GM06990 (cell line): ENCODE data around the gene PDE6B.

Experiments
- DNase-seq: peaks from one replicate; pipeline ENCODE4 v3.0.0-alpha.2; 2011; ENCODE audit not compliant: insufficient read length; ENCODE audit errors: extremely low read depth
- H3K27me3 ChIP-seq: replicated peaks from 2 replicates; pipeline ENCODE4 v1.6.0; 2011; ENCODE audit warnings: low read length; ENCODE audit not compliant: control insufficient read depth, insufficient read depth
- H3K36me3 ChIP-seq: 2 replicates; pipeline ENCODE4 v1.5.1; 2011; ENCODE audit warnings: low read length; ENCODE audit not compliant: control insufficient read depth, insufficient read depth
- H3K4me3 ChIP-seq: replicated peaks from 2 replicates; pipeline ENCODE4 v1.5.1; 2011; ENCODE audit warnings: low read depth, mild to moderate bottlenecking, control low read depth, low read length
- TF ChIP-seq, protein P1 (sequence below): IDR thresholded peaks from 2 replicates; pipeline ENCODE4 v1.5.1; 2011; ENCODE audit warnings: low read length, control low read depth, mild to moderate bottlenecking, inconsistent platforms; ENCODE audit not compliant: insufficient read depth, poor library complexity, severe bottlenecking

Gene PDE6B

GRCh38 chr4:660401-660800, 35.0 kb downstream of the PDE6B start:
- Histone ChIP-seq H3K36me3 (no peaks in the 10 kb centered on the region), H3K4me3 (no peak overlapping the region), H3K27me3 (no peaks in the 10 kb centered on the region)
- TF ChIP-seq, protein P1, sequence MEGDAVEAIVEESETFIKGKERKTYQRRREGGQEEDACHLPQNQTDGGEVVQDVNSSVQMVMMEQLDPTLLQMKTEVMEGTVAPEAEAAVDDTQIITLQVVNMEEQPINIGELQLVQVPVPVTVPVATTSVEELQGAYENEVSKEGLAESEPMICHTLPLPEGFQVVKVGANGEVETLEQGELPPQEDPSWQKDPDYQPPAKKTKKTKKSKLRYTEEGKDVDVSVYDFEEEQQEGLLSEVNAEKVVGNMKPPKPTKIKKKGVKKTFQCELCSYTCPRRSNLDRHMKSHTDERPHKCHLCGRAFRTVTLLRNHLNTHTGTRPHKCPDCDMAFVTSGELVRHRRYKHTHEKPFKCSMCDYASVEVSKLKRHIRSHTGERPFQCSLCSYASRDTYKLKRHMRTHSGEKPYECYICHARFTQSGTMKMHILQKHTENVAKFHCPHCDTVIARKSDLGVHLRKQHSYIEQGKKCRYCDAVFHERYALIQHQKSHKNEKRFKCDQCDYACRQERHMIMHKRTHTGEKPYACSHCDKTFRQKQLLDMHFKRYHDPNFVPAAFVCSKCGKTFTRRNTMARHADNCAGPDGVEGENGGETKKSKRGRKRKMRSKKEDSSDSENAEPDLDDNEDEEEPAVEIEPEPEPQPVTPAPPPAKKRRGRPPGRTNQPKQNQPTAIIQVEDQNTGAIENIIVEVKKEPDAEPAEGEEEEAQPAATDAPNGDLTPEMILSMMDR, result no peak
- no peak for DNase-seq

DNA sequence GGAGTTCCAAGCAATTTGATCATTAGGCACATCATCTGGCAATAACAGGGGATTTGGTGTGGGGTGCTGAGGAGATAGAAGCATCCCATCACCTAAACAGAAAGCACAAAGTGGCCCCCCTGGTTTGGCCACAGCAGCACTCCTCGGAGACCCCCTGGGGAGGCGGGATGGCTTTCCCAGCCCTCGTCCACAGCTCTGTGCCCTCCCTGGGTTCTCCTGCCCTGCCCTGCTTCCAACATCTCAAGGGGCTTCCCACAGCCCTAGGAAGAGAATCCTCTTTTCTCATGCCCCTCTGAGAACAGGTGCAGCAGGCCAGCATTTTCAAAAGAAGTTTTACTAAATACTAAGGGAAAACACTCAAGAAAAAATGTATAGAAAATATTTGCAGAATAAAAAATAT, 35.9 kb downstream of the PDE6B start:
- Histone ChIP-seq H3K4me3 (no peak overlapping the region), H3K36me3 (no peaks in the 10 kb centered on the region), H3K27me3 (no peaks in the 10 kb centered on the region)
- TF ChIP-seq, protein P1, result no peak
- DNase-seq, result no peak

GRCh38 chr4:661881-662761, 36.7 kb downstream of the PDE6B start:
- Histone ChIP-seq H3K36me3 (no peaks in the 10 kb centered on the region), H3K4me3 (no peak overlapping the region), H3K27me3 (no peaks in the 10 kb centered on the region)
- TF ChIP-seq, protein P1, result no peak
- no peak for DNase-seq

- no peak overlapping the region for H3K4me3 ChIP-seq
- H3K27me3 ChIP-seq, result no peaks in the 10 kb centered on the region
Observed at GRCh38 chr4:663046-663437, 37.7 kb downstream of the PDE6B start.

GRCh38 chr4:663438-664428, 38.4 kb downstream of the PDE6B start:
- TF ChIP-seq, protein P1, result no peak

More at GRCh38 chr4:663046-663437, 37.7 kb downstream of the PDE6B start:
- DNase-seq, result no peak
- H3K36me3 ChIP-seq, result no peaks in the 10 kb centered on the region
- TF ChIP-seq, protein P1, result no peak

More at GRCh38 chr4:663438-664428, 38.4 kb downstream of the PDE6B start:
- H3K27me3 ChIP-seq, result no peaks in the 10 kb centered on the region
- H3K4me3 ChIP-seq, result peak overlapping the region; percentile 25
- DNase-seq, result peak; percentile 75
- no peaks in the 10 kb centered on the region for H3K36me3 ChIP-seq
